ENCODE data around the gene SLTM.
"Not testable (repeated sequence)": the region's sequence is repeated elsewhere in the genome, so short reads cannot be mapped to it uniquely, and the experiment has no call there.

Gene SLTM

DNA sequence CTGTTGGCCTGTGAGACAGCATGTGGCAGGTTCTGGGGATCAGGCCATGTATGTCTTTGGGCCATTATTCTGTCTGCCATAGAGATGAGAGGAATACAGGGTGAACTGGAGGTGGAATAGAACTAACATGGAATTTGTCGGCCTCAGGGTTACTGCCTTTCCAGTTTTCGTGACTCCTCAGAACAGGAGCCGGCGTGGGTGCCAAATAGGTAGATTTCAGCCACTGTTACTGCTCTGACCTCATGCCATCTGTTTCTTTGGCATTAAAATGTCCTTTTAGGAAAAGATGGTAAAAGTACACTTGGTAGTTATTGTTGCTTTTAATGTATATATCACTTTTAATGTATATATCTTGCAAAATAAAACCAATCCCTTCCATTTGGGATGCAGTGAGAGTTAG lies 65.6 kb downstream of the SLTM start:
- peaks cover 22% of the 10 kb centered on the region for H3K36me3 ChIP-seq
- TF ChIP-seq, protein P1, sequence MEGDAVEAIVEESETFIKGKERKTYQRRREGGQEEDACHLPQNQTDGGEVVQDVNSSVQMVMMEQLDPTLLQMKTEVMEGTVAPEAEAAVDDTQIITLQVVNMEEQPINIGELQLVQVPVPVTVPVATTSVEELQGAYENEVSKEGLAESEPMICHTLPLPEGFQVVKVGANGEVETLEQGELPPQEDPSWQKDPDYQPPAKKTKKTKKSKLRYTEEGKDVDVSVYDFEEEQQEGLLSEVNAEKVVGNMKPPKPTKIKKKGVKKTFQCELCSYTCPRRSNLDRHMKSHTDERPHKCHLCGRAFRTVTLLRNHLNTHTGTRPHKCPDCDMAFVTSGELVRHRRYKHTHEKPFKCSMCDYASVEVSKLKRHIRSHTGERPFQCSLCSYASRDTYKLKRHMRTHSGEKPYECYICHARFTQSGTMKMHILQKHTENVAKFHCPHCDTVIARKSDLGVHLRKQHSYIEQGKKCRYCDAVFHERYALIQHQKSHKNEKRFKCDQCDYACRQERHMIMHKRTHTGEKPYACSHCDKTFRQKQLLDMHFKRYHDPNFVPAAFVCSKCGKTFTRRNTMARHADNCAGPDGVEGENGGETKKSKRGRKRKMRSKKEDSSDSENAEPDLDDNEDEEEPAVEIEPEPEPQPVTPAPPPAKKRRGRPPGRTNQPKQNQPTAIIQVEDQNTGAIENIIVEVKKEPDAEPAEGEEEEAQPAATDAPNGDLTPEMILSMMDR (IDR thresholded peaks at IDR 0.05; ENCODE audit: low read depth, low read length): no peak
- DNase-seq: no peak
- no peaks in the 10 kb centered on the region for H3K9me3 ChIP-seq (ENCODE audit: severe bottlenecking)
- no peak overlapping the region for H3K27ac ChIP-seq
- H3K4me3 ChIP-seq (ENCODE audit: low read depth, low read length): no peak overlapping the region
- H3K27me3 ChIP-seq (ENCODE audit: insufficient read depth, low read depth, severe bottlenecking): no peaks in the 10 kb centered on the region

DNA sequence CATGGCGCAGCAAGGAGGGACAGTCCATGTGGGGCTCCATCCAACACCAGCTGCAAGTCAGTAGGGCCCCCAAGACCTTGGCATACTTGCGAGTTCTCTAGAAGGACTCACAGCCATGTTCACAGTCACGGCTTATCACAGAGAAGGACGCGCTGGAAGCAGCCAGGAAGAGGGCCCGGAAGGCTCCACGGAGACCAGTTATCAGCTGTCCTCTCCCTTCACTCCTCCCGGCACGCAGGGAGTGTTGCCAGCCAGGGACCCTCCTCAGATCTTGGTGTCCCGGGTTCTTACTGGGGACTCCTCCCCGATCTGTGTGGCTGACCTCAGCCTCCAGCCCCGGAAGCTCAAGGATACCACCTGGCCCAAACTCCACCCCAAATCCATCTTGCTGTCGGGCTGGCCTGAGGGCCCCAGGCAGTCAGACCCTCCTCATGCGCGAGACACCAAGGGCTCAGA lies 68.0 kb downstream of the SLTM start:
- Histone ChIP-seq H3K4me3 (ENCODE audit: low read depth, low read length) (peak overlapping the region; percentile 89), H3K27ac (peak overlapping the region; percentile 86), H3K27me3 (ENCODE audit: insufficient read depth, low read depth, severe bottlenecking) (no peaks in the 10 kb centered on the region), H3K9me3 (ENCODE audit: severe bottlenecking) (no peaks in the 10 kb centered on the region), H3K36me3 (peaks cover 22% of the 10 kb centered on the region)
- TF ChIP-seq, protein P1 (IDR thresholded peaks at IDR 0.05; ENCODE audit: low read depth, low read length): no peak
- DNase-seq: peak; percentile 57

DNA sequence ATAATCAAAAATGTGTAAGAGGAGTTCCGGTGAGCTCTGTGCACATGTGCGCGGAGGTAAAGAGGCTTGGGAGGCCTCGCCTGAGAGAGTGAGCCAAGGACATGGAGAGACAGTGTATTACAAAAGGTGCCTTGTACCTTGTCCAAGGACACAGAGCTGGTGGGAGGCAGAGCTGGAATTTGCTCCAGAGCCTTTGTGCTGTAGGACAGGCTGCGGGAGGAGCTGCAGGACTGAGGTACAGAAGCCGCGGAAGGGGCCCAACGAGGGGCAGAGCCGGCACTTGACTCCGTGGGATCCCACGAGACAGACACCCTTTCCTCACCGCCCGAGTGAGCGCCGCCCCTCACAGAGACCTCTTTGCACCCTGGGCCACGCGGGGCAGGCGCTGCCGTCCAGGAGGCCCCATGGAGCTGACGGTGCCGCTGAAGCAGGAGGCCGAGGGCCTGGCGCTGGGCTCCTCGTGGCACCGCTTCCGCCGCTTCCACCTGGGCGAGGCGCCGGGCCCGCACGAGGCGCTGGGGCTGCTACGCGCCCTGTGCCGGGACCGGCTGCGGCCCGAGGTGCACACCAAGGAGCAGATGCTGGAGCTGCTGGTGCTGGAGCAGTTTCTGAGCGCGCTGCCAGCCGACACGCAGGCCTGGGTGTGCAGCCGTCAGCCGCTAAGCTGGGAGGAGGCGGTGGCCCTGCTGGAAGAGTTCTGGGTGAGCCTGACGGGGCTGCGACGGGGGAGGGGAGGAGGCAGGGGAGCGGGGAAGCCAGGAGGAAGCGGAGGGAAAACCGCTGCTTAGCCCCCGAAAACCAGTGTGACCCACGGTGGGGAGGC lies 68.7 kb downstream of the SLTM start:
- Histone ChIP-seq H3K27me3 (ENCODE audit: insufficient read depth, low read depth, severe bottlenecking) (no peaks in the 10 kb centered on the region), H3K4me3 (ENCODE audit: low read depth, low read length) (peak overlapping the region; percentile 89), H3K27ac (peak overlapping the region; percentile 86), H3K36me3 (peaks cover 19% of the 10 kb centered on the region), H3K9me3 (ENCODE audit: severe bottlenecking) (no peaks in the 10 kb centered on the region)
- peak; percentile 94 for DNase-seq
- TF ChIP-seq, protein P1 (IDR thresholded peaks at IDR 0.05; ENCODE audit: low read depth, low read length): peak; percentile 19; the same call in 1 of the 2 replicates

DNA sequence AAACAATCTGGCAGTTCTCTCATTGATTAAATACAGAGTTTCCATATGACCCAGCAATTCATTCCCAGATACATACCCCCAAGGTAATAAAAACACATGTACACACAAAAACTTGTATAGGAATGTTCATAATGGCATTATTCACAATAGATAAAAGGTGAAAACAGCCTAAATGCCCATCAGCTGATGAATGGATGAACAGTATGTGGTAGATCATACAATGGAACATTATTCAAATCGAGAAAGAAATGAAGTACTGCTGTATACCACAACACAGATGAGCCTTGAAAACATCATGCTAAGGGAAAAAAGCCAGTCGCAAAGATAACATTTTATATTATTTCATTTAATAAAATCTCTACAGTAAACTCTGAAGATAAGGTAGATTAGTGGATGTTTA lies 71.2 kb downstream of the SLTM start:
- TF ChIP-seq, protein P1 (IDR thresholded peaks at IDR 0.05; ENCODE audit: low read depth, low read length): no peak
- peaks cover 2% of the 10 kb centered on the region for H3K36me3 ChIP-seq
- H3K27ac ChIP-seq: no peak overlapping the region
- H3K27me3 ChIP-seq (ENCODE audit: insufficient read depth, low read depth, severe bottlenecking): no peaks in the 10 kb centered on the region
- no peak overlapping the region for H3K4me3 ChIP-seq (ENCODE audit: low read depth, low read length)
- DNase-seq: no peak
- no peaks in the 10 kb centered on the region for H3K9me3 ChIP-seq (ENCODE audit: severe bottlenecking)

DNA sequence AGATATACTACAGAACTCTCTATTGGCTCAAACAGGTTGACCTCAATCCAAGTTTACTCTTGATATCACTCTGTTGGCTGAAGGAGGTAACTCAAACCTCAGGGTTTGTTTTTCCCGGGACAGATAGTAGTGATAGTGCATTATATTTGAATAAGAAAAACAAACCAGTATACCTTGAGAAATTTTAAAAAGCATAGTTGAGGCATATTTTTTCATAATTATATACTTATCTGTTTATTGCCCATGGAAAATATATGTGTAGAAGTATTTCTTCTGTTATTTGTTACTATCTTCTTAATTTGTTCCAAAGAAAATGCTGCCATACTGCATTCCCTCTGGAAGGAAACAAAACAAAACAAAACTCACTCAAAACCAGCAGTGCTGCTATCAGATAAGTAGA lies 76.9 kb downstream of the SLTM start:
- H3K36me3 ChIP-seq: peaks cover 17% of the 10 kb centered on the region
- not testable (repeated sequence) for H3K27me3 ChIP-seq (ENCODE audit: insufficient read depth, low read depth, severe bottlenecking); H3K27ac ChIP-seq; H3K9me3 ChIP-seq (ENCODE audit: severe bottlenecking); DNase-seq; H3K4me3 ChIP-seq (ENCODE audit: low read depth, low read length)

DNA sequence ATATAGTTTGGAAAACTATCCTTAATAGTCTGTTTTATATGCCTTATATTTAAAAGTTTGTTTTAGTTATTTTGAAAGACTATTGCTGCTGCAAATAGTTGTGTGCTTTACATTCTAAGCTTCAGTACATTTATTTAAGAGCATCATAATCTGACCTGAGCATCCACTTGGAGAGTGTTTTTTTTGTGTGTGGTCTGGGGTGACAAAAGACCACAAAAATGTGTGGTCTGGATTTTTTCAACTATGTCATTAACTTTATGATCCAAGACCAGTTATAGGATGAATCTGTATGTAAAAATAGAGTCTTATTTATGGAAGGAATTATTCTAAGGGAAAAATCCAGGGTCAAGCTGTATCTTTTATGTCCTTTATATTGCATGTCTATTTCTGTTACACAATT lies 77.4 kb downstream of the SLTM start:
- H3K27me3 ChIP-seq (ENCODE audit: insufficient read depth, low read depth, severe bottlenecking): no peaks in the 10 kb centered on the region
- DNase-seq: no peak
- H3K36me3 ChIP-seq: peaks cover 17% of the 10 kb centered on the region
- TF ChIP-seq, protein P1 (IDR thresholded peaks at IDR 0.05; ENCODE audit: low read depth, low read length): no peak
- no peak overlapping the region for H3K27ac ChIP-seq
- no peaks in the 10 kb centered on the region for H3K9me3 ChIP-seq (ENCODE audit: severe bottlenecking)
- H3K4me3 ChIP-seq (ENCODE audit: low read depth, low read length): no peak overlapping the region
